NCI-H187 treated with DMSO at 0.1 percent for 48 hours (cell line): ENCODE measurements around the gene CATSPER2.
"Not testable (repeated sequence)": the region's sequence is repeated elsewhere in the genome, so short reads cannot be mapped to it uniquely, and the experiment has no call there.

ENCODE experiments used
- DNase-seq: peaks from one replicate; lab custom pipeline; 2025; lab: John Stamatoyannopoulos, UW

CATSPER2 gene

DNA sequence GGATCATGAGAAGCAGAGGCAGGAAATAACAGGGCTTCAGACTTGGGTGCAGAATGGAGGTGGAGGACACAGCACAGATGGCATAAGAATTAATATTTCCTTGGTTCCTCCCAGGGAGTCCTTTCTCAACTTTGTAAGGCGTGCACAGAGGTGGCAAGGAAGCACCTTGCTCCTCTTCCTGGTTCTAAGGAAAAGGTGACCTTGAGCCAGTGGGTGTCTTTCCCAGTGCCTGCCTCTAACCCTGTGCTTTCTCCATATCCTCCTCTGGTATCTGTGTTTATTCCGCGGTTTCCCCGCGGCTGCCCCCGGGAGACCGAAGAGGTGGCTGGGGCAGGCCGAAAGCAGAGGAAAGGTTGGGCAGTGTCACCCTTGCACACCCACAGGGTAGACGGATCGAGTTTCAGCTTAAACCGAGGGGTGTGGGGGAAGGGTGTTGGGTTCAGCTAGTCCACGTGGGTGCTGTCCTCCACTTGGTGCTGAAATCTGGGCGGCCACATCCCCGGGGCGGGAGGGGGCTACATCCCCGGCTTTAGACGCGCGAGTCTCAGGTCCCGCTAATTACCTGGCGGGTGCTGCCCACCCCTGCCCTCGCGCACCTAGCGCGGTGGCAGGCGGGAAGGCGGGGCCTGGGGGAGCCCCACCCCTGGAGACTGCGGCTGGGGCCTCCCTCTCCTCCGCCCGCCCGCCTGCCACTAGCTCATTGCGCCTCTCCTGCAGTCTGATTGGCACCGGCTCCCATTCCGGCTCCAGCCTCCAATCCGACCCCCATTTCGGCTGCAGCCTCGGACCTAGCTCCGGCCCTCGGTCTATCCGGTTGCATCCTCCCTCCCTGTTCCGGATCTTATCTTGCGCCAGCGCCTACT lies 55.1 kb downstream of the CATSPER2 start, which contains the start of gene CKMT1B:
Gene CKMT1B (plus strand): TSS at position 700 of the 863 bp plus-strand sequence. CDS start 192 bp downstream, outside the sequence.
- DNase-seq, result not testable (repeated sequence)

DNA sequence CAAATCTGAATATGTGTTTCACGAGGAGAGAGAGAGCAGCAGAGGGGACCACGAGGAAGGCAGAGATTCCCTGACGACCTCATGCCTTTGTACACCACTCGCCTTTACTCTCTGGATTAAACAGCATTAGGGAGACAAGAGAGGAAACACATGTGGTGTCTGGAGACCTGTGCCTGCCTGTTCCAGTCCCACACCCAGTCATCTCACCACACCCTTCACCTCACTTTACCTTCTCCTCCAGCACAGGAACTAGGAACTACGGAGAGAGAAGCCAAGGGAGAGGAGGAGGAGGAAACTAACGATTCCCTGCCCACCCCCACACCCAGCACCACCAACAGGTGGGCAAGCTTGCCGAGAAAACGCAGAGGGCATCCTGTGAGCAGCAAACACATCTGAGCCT lies 55.8 kb downstream of the CATSPER2 start:
- DNase-seq, result not testable (repeated sequence)

DNA sequence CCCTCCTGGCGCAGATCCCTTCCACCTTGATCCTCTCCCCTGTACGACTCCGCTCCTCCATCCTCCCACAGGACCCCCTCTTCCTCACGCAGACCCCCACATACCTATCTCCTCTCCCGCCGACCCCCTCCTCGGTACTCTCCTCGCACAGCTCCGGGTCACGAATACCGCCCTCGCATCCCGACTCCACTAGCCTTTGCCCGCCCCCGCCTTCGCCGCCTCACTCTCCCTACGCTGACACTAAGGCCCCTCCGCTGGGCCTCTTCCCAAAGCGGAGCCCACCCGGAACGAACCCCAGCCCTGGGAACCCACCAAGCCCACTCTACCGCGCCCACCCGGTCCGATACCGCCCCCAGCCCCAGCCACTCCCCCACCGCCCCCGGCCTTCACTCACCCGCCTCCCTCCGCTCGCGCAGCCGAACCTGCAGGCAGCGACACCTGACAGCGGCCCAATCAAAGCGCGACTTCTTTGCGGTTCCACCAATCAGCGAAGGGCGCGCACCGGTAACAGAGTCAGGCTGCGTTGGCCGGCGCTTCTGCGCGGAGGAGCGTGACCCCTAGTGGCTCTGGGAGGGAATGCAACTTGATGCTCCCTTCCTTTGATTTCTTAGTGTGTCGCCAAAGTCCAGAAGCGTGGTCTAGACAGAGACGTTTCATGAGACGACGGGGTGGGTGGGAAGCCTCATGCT lies 58.7 kb downstream of the CATSPER2 start, which contains the start of gene PPIP5K1:
Gene PPIP5K1 (minus strand): TSS at position 431 of the 689 bp plus-strand sequence. CDS start 5,704 bp downstream, outside the sequence.
- not testable (repeated sequence) for DNase-seq
